Iris pigment epithelial cell (primary cell): Measurements from ENCODE around the gene CDC42BPA.
"Not testable (repeated sequence)": the region's sequence is repeated elsewhere in the genome, so short reads cannot be mapped to it uniquely, and the experiment has no call there.

Source experiments
- DNase-seq: peaks from one replicate; pipeline ENCODE4 v3.0.0-alpha.2; 2011; ENCODE audit warnings: low read depth

CDC42BPA gene

GRCh38 chr1:227305894-227306626 is 12.2 kb downstream of the CDC42BPA start:
- no peak for DNase-seq

GRCh38 chr1:227304665-227305064 is 13.6 kb downstream of the CDC42BPA start:
- no peak for DNase-seq

GRCh38 chr1:227303662-227304061 is 14.6 kb downstream of the CDC42BPA start:
- DNase-seq, result no peak

GRCh38 chr1:227300682-227301081 is 17.6 kb downstream of the CDC42BPA start:
- no peak for DNase-seq

- peak; percentile 76 for DNase-seq
Measured at GRCh38 chr1:227299688-227300087, 18.6 kb downstream of the CDC42BPA start.

GRCh38 chr1:227299241-227299627 is 19.1 kb downstream of the CDC42BPA start:
- DNase-seq, result peak; percentile 74

GRCh38 chr1:227298512-227299240 is 19.6 kb downstream of the CDC42BPA start:
- no peak for DNase-seq

- DNase-seq, result no peak
Measured at GRCh38 chr1:227297073-227297793, 21.1 kb downstream of the CDC42BPA start.

- no peak for DNase-seq
Measured at GRCh38 chr1:227295609-227296008, 22.7 kb downstream of the CDC42BPA start.

- no peak for DNase-seq
Measured at GRCh38 chr1:227285745-227286144, 32.5 kb downstream of the CDC42BPA start.

- DNase-seq, result no peak
Measured at GRCh38 chr1:227281371-227281770, 36.9 kb downstream of the CDC42BPA start.

GRCh38 chr1:227280836-227281235 is 37.5 kb downstream of the CDC42BPA start:
- no peak for DNase-seq

- not testable (repeated sequence) for DNase-seq
Measured at GRCh38 chr1:227276156-227276693, 42.1 kb downstream of the CDC42BPA start.

GRCh38 chr1:227273557-227273956 is 44.7 kb downstream of the CDC42BPA start:
- DNase-seq, result peak; percentile 15

GRCh38 chr1:227272428-227272827 is 45.9 kb downstream of the CDC42BPA start:
- DNase-seq, result no peak

GRCh38 chr1:227270554-227270953 is 47.7 kb downstream of the CDC42BPA start:
- DNase-seq, result peak; percentile 45

- DNase-seq, result peak; percentile 22
Measured at GRCh38 chr1:227268943-227269342, 49.3 kb downstream of the CDC42BPA start.

GRCh38 chr1:227265891-227266290 is 52.4 kb downstream of the CDC42BPA start:
- no peak for DNase-seq

GRCh38 chr1:227263869-227264268 is 54.4 kb downstream of the CDC42BPA start:
- DNase-seq, result no peak

GRCh38 chr1:227261501-227261900 is 56.8 kb downstream of the CDC42BPA start:
- no peak for DNase-seq

GRCh38 chr1:227260433-227260832 is 57.9 kb downstream of the CDC42BPA start:
- DNase-seq, result no peak

GRCh38 chr1:227257964-227258363 is 60.3 kb downstream of the CDC42BPA start:
- DNase-seq, result no peak
